DMS 273 treated with DMSO at 0.1 percent for 48 hours (cell line): ENCODE measurements around the gene KIF26B.

ENCODE experiments used
- DNase-seq: peaks from one replicate; lab custom pipeline; 2025; lab: John Stamatoyannopoulos, UW

Gene KIF26B

GRCh38 chr1:245571815-245572294, 417.1 kb downstream of the KIF26B start:
- DNase-seq: no peak

GRCh38 chr1:245572709-245573108, 417.9 kb downstream of the KIF26B start:
- DNase-seq: no peak

- DNase-seq: no peak
Measured at GRCh38 chr1:245575710-245576109, 420.9 kb downstream of the KIF26B start.

- DNase-seq: no peak
Measured at GRCh38 chr1:245576323-245576722, 421.5 kb downstream of the KIF26B start.

- no peak for DNase-seq
Measured at GRCh38 chr1:245577191-245578157, 422.7 kb downstream of the KIF26B start.

GRCh38 chr1:245578308-245578707, 423.5 kb downstream of the KIF26B start:
- DNase-seq: no peak

GRCh38 chr1:245578771-245579170, 424.0 kb downstream of the KIF26B start:
- no peak for DNase-seq

- DNase-seq: no peak
Measured at GRCh38 chr1:245579881-245580280, 425.1 kb downstream of the KIF26B start.

GRCh38 chr1:245580651-245581050, 425.9 kb downstream of the KIF26B start:
- DNase-seq: no peak

GRCh38 chr1:245582026-245582425, 427.2 kb downstream of the KIF26B start:
- no peak for DNase-seq

GRCh38 chr1:245583081-245583480, 428.3 kb downstream of the KIF26B start:
- DNase-seq: no peak

GRCh38 chr1:245583575-245584330, 429.0 kb downstream of the KIF26B start:
- DNase-seq: no peak

- DNase-seq: no peak
Measured at GRCh38 chr1:245585252-245585959, 430.6 kb downstream of the KIF26B start.

GRCh38 chr1:245587435-245588115, 432.8 kb downstream of the KIF26B start:
- no peak for DNase-seq

GRCh38 chr1:245588116-245588639, 433.4 kb downstream of the KIF26B start:
- no peak for DNase-seq

GRCh38 chr1:245589316-245589715, 434.5 kb downstream of the KIF26B start:
- DNase-seq: no peak

GRCh38 chr1:245589906-245590305, 435.1 kb downstream of the KIF26B start:
- no peak for DNase-seq

GRCh38 chr1:245590726-245591125, 435.9 kb downstream of the KIF26B start:
- no peak for DNase-seq

GRCh38 chr1:245591346-245592188, 436.8 kb downstream of the KIF26B start:
- no peak for DNase-seq

GRCh38 chr1:245592189-245592460, 437.3 kb downstream of the KIF26B start:
- DNase-seq: no peak
